ENCODE data around the gene DMRTA2.
A peak's percentile ranks its signal among the peaks of the same experiment; 100 is the strongest.

DMRTA2 gene

GRCh38 chr1:50420689-50421365, 2.4 kb downstream of the DMRTA2 start:
- H3K9ac ChIP-seq (ENCODE audit: low read length): no peak overlapping the region
- H3K79me1 ChIP-seq (ENCODE audit: low read length): no peaks in the 10 kb centered on the region
- no peak overlapping the region for H2BK12ac ChIP-seq (ENCODE audit: low read length)
- no peak overlapping the region for H2AK5ac ChIP-seq (ENCODE audit: low read length)
- no peak overlapping the region for H2BK120ac ChIP-seq (ENCODE audit: insufficient read depth, low read length, poor library complexity)
- H2AFZ ChIP-seq (ENCODE audit: insufficient read depth, low read length, poor library complexity): no peak overlapping the region
- H3K9me3 ChIP-seq (ENCODE audit: insufficient read depth, low read depth, low read length): peaks cover 24% of the 10 kb centered on the region
- no peak overlapping the region for H3K23ac ChIP-seq (ENCODE audit: low read length)
- no peak overlapping the region for H2BK5ac ChIP-seq (ENCODE audit: low read depth, low read length, poor library complexity)
- no peak overlapping the region for H3K18ac ChIP-seq (ENCODE audit: low read length)
- peaks cover 17 to 25% of the 10 kb centered on the region in 2 experiments for H3K4me1 ChIP-seq (ENCODE audit: control insufficient read depth in 1 of 2, insufficient read depth in 2 of 2, low read length in 2 of 2)
- peak overlapping the region; percentile 58 for H3K4me3 ChIP-seq (ENCODE audit: low read depth, low read length)
- no peak overlapping the region for H3K27ac ChIP-seq (ENCODE audit: low read depth, low read length)
- no peak overlapping the region for H3K4ac ChIP-seq (ENCODE audit: low read depth, low read length)
- H3K14ac ChIP-seq (ENCODE audit: low read length): no peak overlapping the region
- H4K12ac ChIP-seq (ENCODE audit: low read depth, low read length): no peak overlapping the region
- H3K79me2 ChIP-seq (ENCODE audit: control insufficient read depth, insufficient read depth, low read length, poor library complexity): no peaks in the 10 kb centered on the region
- no peak overlapping the region for H4K8ac ChIP-seq (ENCODE audit: low read depth, low read length)
- peak in 1 of 2 donors; percentile 17 for DNase-seq
- no peak overlapping the region for H4K91ac ChIP-seq (ENCODE audit: low read depth, low read length)
- WGBS (ENCODE audit: extremely low coverage, insufficient coverage, insufficient read length): no CpG with 5 or more reads among the region's 69 CpGs
- peak overlapping the region; percentile 60 for H3K4me2 ChIP-seq (ENCODE audit: low read length)
- no peaks in the 10 kb centered on the region for H3K36me3 ChIP-seq (ENCODE audit: control insufficient read depth in 1 of 2, insufficient read depth in 2 of 2, low read length in 2 of 2)
- H3K27me3 ChIP-seq (ENCODE audit: insufficient read depth, low read length): peaks cover 96% of the 10 kb centered on the region

GRCh38 chr1:50419907-50420677, 3.2 kb downstream of the DMRTA2 start:
- H2BK5ac ChIP-seq (ENCODE audit: low read depth, low read length, poor library complexity): no peak overlapping the region
- H3K4me1 ChIP-seq (ENCODE audit: control insufficient read depth in 1 of 2, insufficient read depth in 2 of 2, low read length in 2 of 2): peaks cover 17 to 25% of the 10 kb centered on the region in 2 experiments
- peaks cover 27% of the 10 kb centered on the region for H3K9me3 ChIP-seq (ENCODE audit: insufficient read depth, low read depth, low read length)
- no peak overlapping the region for H3K4me3 ChIP-seq (ENCODE audit: low read depth, low read length)
- H4K12ac ChIP-seq (ENCODE audit: low read depth, low read length): no peak overlapping the region
- H3K18ac ChIP-seq (ENCODE audit: low read length): no peak overlapping the region
- no peak overlapping the region for H2BK120ac ChIP-seq (ENCODE audit: insufficient read depth, low read length, poor library complexity)
- no peak overlapping the region for H2BK12ac ChIP-seq (ENCODE audit: low read length)
- H3K27ac ChIP-seq (ENCODE audit: low read depth, low read length): no peak overlapping the region
- no peak overlapping the region for H4K91ac ChIP-seq (ENCODE audit: low read depth, low read length)
- WGBS (ENCODE audit: extremely low coverage, insufficient coverage, insufficient read length): no CpG with 5 or more reads among the region's 21 CpGs
- peaks cover 96% of the 10 kb centered on the region for H3K27me3 ChIP-seq (ENCODE audit: insufficient read depth, low read length)
- H3K79me2 ChIP-seq (ENCODE audit: control insufficient read depth, insufficient read depth, low read length, poor library complexity): no peaks in the 10 kb centered on the region
- no peak overlapping the region for H3K23ac ChIP-seq (ENCODE audit: low read length)
- H3K4ac ChIP-seq (ENCODE audit: low read depth, low read length): no peak overlapping the region
- H3K14ac ChIP-seq (ENCODE audit: low read length): no peak overlapping the region
- H4K8ac ChIP-seq (ENCODE audit: low read depth, low read length): no peak overlapping the region
- H3K36me3 ChIP-seq (ENCODE audit: control insufficient read depth in 1 of 2, insufficient read depth in 2 of 2, low read length in 2 of 2): no peaks in the 10 kb centered on the region
- H3K4me2 ChIP-seq (ENCODE audit: low read length): no peak overlapping the region
- H3K79me1 ChIP-seq (ENCODE audit: low read length): no peaks in the 10 kb centered on the region
- DNase-seq: no peak
- H2AFZ ChIP-seq (ENCODE audit: insufficient read depth, low read length, poor library complexity): no peak overlapping the region
- no peak overlapping the region for H2AK5ac ChIP-seq (ENCODE audit: low read length)
- no peak overlapping the region for H3K9ac ChIP-seq (ENCODE audit: low read length)

- Histone ChIP-seq H3K36me3 (ENCODE audit: control insufficient read depth in 1 of 2, insufficient read depth in 2 of 2, low read length in 2 of 2) (no peaks in the 10 kb centered on the region), H3K4me2 (ENCODE audit: low read length) (peak overlapping the region; percentile 75)
Measured at GRCh38 chr1:50419192-50419906, 3.9 kb downstream of the DMRTA2 start.

GRCh38 chr1:50418600-50419109, 4.6 kb downstream of the DMRTA2 start:
- Histone ChIP-seq H3K4ac (ENCODE audit: low read depth, low read length) (no peak overlapping the region), H2BK120ac (ENCODE audit: insufficient read depth, low read length, poor library complexity) (no peak overlapping the region), H3K27ac (ENCODE audit: low read depth, low read length) (no peak overlapping the region), H4K8ac (ENCODE audit: low read depth, low read length) (no peak overlapping the region), H2AK5ac (ENCODE audit: low read length) (no peak overlapping the region), H2AFZ (ENCODE audit: insufficient read depth, low read length, poor library complexity) (no peak overlapping the region), H3K23ac (ENCODE audit: low read length) (no peak overlapping the region), H3K4me2 (ENCODE audit: low read length) (peak overlapping the region; percentile 75), H4K91ac (ENCODE audit: low read depth, low read length) (no peak overlapping the region), H3K27me3 (ENCODE audit: insufficient read depth, low read length) (peaks cover 97% of the 10 kb centered on the region), H3K79me2 (ENCODE audit: control insufficient read depth, insufficient read depth, low read length, poor library complexity) (no peaks in the 10 kb centered on the region), H4K12ac (ENCODE audit: low read depth, low read length) (no peak overlapping the region), H3K14ac (ENCODE audit: low read length) (no peak overlapping the region), H2BK12ac (ENCODE audit: low read length) (no peak overlapping the region), H3K18ac (ENCODE audit: low read length) (no peak overlapping the region), H3K79me1 (ENCODE audit: low read length) (no peaks in the 10 kb centered on the region), H3K9me3 (ENCODE audit: insufficient read depth, low read depth, low read length) (peaks cover 27% of the 10 kb centered on the region), H3K36me3 (ENCODE audit: control insufficient read depth in 1 of 2, insufficient read depth in 2 of 2, low read length in 2 of 2) (no peaks in the 10 kb centered on the region), H3K4me3 (ENCODE audit: low read depth, low read length) (peak overlapping the region; percentile 45), H2BK5ac (ENCODE audit: low read depth, low read length, poor library complexity) (no peak overlapping the region), H3K9ac (ENCODE audit: low read length) (no peak overlapping the region), H3K4me1 (ENCODE audit: control insufficient read depth in 1 of 2, insufficient read depth in 2 of 2, low read length in 2 of 2) (peaks cover 17 to 25% of the 10 kb centered on the region in 2 experiments)
- no CpG with 5 or more reads among the region's 64 CpGs for WGBS (ENCODE audit: extremely low coverage, insufficient coverage, insufficient read length)
- no peak for DNase-seq

More at GRCh38 chr1:50419192-50419906, 3.9 kb downstream of the DMRTA2 start:
- H3K9ac ChIP-seq (ENCODE audit: low read length): no peak overlapping the region
- H2AFZ ChIP-seq (ENCODE audit: insufficient read depth, low read length, poor library complexity): no peak overlapping the region
- H3K18ac ChIP-seq (ENCODE audit: low read length): no peak overlapping the region
- no peaks in the 10 kb centered on the region for H3K79me2 ChIP-seq (ENCODE audit: control insufficient read depth, insufficient read depth, low read length, poor library complexity)
- peaks cover 97% of the 10 kb centered on the region for H3K27me3 ChIP-seq (ENCODE audit: insufficient read depth, low read length)
- no peak overlapping the region for H2BK120ac ChIP-seq (ENCODE audit: insufficient read depth, low read length, poor library complexity)
- no peak overlapping the region for H2AK5ac ChIP-seq (ENCODE audit: low read length)
- H4K91ac ChIP-seq (ENCODE audit: low read depth, low read length): no peak overlapping the region
- no peak overlapping the region for H3K23ac ChIP-seq (ENCODE audit: low read length)
- no peak overlapping the region for H2BK5ac ChIP-seq (ENCODE audit: low read depth, low read length, poor library complexity)
- peak overlapping the region; percentile 23 for H3K4me3 ChIP-seq (ENCODE audit: low read depth, low read length)
- peaks cover 27% of the 10 kb centered on the region for H3K9me3 ChIP-seq (ENCODE audit: insufficient read depth, low read depth, low read length)
- H3K14ac ChIP-seq (ENCODE audit: low read length): no peak overlapping the region
- no peak overlapping the region for H3K27ac ChIP-seq (ENCODE audit: low read depth, low read length)
- H3K4ac ChIP-seq (ENCODE audit: low read depth, low read length): no peak overlapping the region
- no peak overlapping the region for H4K8ac ChIP-seq (ENCODE audit: low read depth, low read length)
- H2BK12ac ChIP-seq (ENCODE audit: low read length): no peak overlapping the region
- H3K79me1 ChIP-seq (ENCODE audit: low read length): no peaks in the 10 kb centered on the region
- H4K12ac ChIP-seq (ENCODE audit: low read depth, low read length): no peak overlapping the region
- no peak for DNase-seq
- no CpG with 5 or more reads among the region's 60 CpGs for WGBS (ENCODE audit: extremely low coverage, insufficient coverage, insufficient read length)
- peaks cover 17 to 25% of the 10 kb centered on the region in 2 experiments for H3K4me1 ChIP-seq (ENCODE audit: control insufficient read depth in 1 of 2, insufficient read depth in 2 of 2, low read length in 2 of 2)
